ENCODE measurements around the gene CCT6B. TPM values are rescaled to one million over a fixed set of nuclear protein-coding genes. Genes with fewer than 3 reads are reported as not detected.

Gene CCT6B
- total and polyA plus RNA-seq, 2 donors (not counting 1 experiment from before 2014, with no cell fraction given): 1.2 to 3.0 TPM

DNA sequence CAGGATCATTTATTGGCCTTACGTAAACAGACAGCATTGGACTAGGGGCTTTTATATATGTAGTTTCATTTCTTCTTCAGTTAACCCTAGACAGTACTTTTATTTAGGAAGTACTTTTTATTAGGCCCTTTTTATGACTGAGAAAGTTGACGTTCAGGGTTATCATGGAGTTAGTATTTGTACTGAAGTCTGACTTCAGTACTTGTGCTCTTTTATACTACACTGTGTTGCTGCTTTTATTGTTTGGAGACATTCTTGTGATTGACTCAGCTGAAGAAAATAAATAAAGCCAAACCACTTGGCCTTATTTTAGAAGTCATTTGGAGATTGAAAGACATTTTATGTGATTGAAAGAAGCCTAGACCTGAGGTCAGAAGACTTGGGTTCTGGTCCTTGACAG lies 26.0 kb upstream of the CCT6B start:
- Histone ChIP-seq H3K27me3 (ENCODE audit: control insufficient read depth, insufficient read depth, low read length) (no peaks in the 10 kb centered on the region), H3K4me2 (ENCODE audit: extremely low read depth, insufficient read depth, low read length) (no peak overlapping the region), H3K9me3 (ENCODE audit: control insufficient read depth, insufficient read depth, low read depth, low read length) (no peaks in the 10 kb centered on the region), H3K27ac (ENCODE audit: insufficient read depth, low read length) (no peak overlapping the region), H4K20me1 (ENCODE audit: control insufficient read depth, extremely low read depth, insufficient read depth, low read length) (no peaks in the 10 kb centered on the region), H3K4me1 (ENCODE audit: control insufficient read depth, extremely low read depth, insufficient read depth, low read length) (no peaks in the 10 kb centered on the region), H3K9ac (ENCODE audit: insufficient read depth, low read length) (no peak overlapping the region), H3K4me3 (replicated peaks in 1 of 4; ENCODE audit: control extremely low read depth in 1 of 4, insufficient read depth in 1 of 4, low read depth in 3 of 4, low read length in 4 of 4) (no peak overlapping the region), H3K79me2 (ENCODE audit: control insufficient read depth, insufficient read depth, low read length) (peaks cover 3% of the 10 kb centered on the region), H3K36me3 (ENCODE audit: control insufficient read depth, insufficient read depth, low read length) (peaks cover 7% of the 10 kb centered on the region), H2AFZ (ENCODE audit: low read length) (no peak overlapping the region)
- no peak for DNase-seq (ENCODE audit: low read depth in 2 of 2)
- TF ChIP-seq, protein P1, sequence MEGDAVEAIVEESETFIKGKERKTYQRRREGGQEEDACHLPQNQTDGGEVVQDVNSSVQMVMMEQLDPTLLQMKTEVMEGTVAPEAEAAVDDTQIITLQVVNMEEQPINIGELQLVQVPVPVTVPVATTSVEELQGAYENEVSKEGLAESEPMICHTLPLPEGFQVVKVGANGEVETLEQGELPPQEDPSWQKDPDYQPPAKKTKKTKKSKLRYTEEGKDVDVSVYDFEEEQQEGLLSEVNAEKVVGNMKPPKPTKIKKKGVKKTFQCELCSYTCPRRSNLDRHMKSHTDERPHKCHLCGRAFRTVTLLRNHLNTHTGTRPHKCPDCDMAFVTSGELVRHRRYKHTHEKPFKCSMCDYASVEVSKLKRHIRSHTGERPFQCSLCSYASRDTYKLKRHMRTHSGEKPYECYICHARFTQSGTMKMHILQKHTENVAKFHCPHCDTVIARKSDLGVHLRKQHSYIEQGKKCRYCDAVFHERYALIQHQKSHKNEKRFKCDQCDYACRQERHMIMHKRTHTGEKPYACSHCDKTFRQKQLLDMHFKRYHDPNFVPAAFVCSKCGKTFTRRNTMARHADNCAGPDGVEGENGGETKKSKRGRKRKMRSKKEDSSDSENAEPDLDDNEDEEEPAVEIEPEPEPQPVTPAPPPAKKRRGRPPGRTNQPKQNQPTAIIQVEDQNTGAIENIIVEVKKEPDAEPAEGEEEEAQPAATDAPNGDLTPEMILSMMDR (conservative IDR thresholded peaks at IDR 0.05 in 1 of 2, IDR thresholded peaks at IDR 0.05 in 1 of 2; ENCODE audit: low read depth in 1 of 2, low read length in 2 of 2): no peak
- TF ChIP-seq EZH2 (IDR thresholded peaks at IDR 0.05; ENCODE audit: low read length, missing control alignments): no peak

DNA sequence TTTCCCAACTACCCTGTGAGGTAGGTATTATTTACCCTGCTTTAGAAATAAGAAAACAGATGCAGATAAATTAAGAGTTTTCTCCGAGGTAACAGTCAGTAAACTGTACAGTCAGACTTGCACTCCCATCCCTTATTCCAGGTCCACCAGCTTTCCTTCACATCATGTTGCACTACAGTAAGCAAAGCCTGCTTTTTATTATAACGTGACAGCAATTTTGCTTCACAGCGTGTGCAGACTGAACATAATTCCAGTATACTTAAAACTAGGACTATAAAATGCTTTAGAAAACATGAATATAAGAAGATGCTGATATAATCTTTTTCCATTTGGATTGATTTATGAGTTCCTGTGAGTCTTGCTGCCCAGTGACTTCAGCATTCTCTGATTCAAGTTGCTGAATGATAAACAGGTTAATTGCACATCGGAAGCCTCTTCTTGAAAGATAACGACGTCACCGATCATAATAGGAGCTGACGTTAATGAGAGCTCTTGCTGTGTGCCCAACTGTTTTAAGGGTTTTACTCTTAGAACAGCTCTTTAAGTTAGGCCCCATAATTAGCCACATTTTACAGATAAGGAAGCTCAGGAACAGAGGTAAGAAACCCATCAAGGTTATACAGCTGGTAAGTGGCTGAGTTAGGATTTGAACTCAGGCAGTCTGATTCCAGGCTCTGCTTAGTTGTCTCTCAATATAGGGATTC lies 20.4 kb upstream of the CCT6B start:
- Histone ChIP-seq H3K9me3 (ENCODE audit: control insufficient read depth, insufficient read depth, low read depth, low read length) (no peaks in the 10 kb centered on the region), H3K4me1 (ENCODE audit: control insufficient read depth, extremely low read depth, insufficient read depth, low read length) (no peaks in the 10 kb centered on the region), H3K27me3 (ENCODE audit: control insufficient read depth, insufficient read depth, low read length) (no peaks in the 10 kb centered on the region), H3K4me3 (replicated peaks in 1 of 4; ENCODE audit: control extremely low read depth in 1 of 4, insufficient read depth in 1 of 4, low read depth in 3 of 4, low read length in 4 of 4) (peak overlapping the region; percentile 71 to 89 (median 82)), H3K79me2 (ENCODE audit: control insufficient read depth, insufficient read depth, low read length) (peaks cover 8% of the 10 kb centered on the region), H3K9ac (ENCODE audit: insufficient read depth, low read length) (no peak overlapping the region), H3K36me3 (ENCODE audit: control insufficient read depth, insufficient read depth, low read length) (no peaks in the 10 kb centered on the region), H3K27ac (ENCODE audit: insufficient read depth, low read length) (peak overlapping the region; percentile 98), H2AFZ (ENCODE audit: low read length) (no peak overlapping the region), H4K20me1 (ENCODE audit: control insufficient read depth, extremely low read depth, insufficient read depth, low read length) (no peaks in the 10 kb centered on the region), H3K4me2 (ENCODE audit: extremely low read depth, insufficient read depth, low read length) (peak overlapping the region; percentile 89)
- peak; percentile 44 to 47 for DNase-seq (ENCODE audit: low read depth in 2 of 2)
- no peak for TF ChIP-seq EZH2 (IDR thresholded peaks at IDR 0.05; ENCODE audit: low read length, missing control alignments)
- TF ChIP-seq, protein P1 (conservative IDR thresholded peaks at IDR 0.05 in 1 of 2, IDR thresholded peaks at IDR 0.05 in 1 of 2; ENCODE audit: low read depth in 1 of 2, low read length in 2 of 2): no peak

DNA sequence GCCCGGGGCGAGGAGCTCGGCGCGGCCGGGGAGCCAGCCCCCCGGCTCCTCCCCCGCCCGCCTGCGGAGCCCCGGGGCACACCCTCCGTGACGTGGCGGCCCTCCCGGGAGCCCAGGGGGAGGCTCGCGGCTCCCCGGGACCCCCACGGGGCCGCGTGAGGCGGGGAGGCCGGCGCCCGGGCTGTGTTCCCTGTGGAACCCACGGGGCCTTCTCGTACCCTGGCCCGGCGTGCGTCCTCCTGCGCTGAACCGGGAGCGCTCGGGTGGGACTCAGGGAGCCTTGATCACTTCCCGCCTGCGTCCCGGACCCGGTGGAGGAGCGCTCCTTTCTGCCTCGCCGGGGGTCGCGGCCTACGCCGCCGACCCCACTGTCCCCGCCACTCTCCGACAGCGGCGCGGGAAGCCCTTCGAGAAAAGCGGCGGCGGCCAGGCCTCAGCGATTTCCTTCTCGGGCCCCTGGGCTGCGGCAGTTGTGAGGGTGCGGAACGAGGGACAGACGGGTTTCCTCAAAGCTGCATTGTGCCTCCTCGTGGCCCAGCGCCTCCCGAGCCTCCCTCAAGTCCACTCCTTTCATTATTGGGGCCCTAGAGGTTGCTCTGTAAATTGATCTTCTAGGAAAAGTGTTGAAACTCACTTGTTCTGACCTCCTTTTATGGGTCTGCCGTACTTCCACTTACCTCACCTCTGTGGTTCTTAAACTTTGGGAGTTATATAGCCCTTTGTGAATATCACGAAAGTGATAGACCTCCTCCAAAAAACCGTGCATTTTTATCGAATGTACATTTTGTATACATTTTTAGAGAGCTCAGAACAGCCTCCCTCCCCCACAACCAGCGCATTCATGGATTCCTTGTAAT lies 19.6 kb upstream of the CCT6B start:
- Histone ChIP-seq H3K4me3 (replicated peaks in 1 of 4; ENCODE audit: control extremely low read depth in 1 of 4, insufficient read depth in 1 of 4, low read depth in 3 of 4, low read length in 4 of 4) (peak overlapping the region; percentile 71 to 89 (median 82)), H3K27me3 (ENCODE audit: control insufficient read depth, insufficient read depth, low read length) (no peaks in the 10 kb centered on the region), H3K27ac (ENCODE audit: insufficient read depth, low read length) (peak overlapping the region; percentile 98), H3K9me3 (ENCODE audit: control insufficient read depth, insufficient read depth, low read depth, low read length) (no peaks in the 10 kb centered on the region), H3K9ac (ENCODE audit: insufficient read depth, low read length) (peak overlapping the region; percentile 98), H3K4me1 (ENCODE audit: control insufficient read depth, extremely low read depth, insufficient read depth, low read length) (no peaks in the 10 kb centered on the region), H3K79me2 (ENCODE audit: control insufficient read depth, insufficient read depth, low read length) (peaks cover 8% of the 10 kb centered on the region), H4K20me1 (ENCODE audit: control insufficient read depth, extremely low read depth, insufficient read depth, low read length) (no peaks in the 10 kb centered on the region), H3K36me3 (ENCODE audit: control insufficient read depth, insufficient read depth, low read length) (no peaks in the 10 kb centered on the region), H2AFZ (ENCODE audit: low read length) (no peak overlapping the region), H3K4me2 (ENCODE audit: extremely low read depth, insufficient read depth, low read length) (peak overlapping the region; percentile 89)
- DNase-seq (ENCODE audit: low read depth in 2 of 2): peak; percentile 82 to 92
- TF ChIP-seq, protein P1 (conservative IDR thresholded peaks at IDR 0.05 in 1 of 2, IDR thresholded peaks at IDR 0.05 in 1 of 2; ENCODE audit: low read depth in 1 of 2, low read length in 2 of 2): peak in 1 of 2 donors; percentile 48
- no peak for TF ChIP-seq EZH2 (IDR thresholded peaks at IDR 0.05; ENCODE audit: low read length, missing control alignments)
